Natural killer cell (primary cell): ENCODE data around the gene MYO5C. TPM values are rescaled to one million over a fixed set of nuclear protein-coding genes. Genes with fewer than 3 reads are reported as not detected.

ENCODE experiments used
- ATAC-seq, 3 donors: fragments of 150-1000 bp in 2 of 3; fragments of 200-7000 bp in 1 of 3; cut with Tn5 transposase; 1 replicate in 1 of 3; 2 replicates in 2 of 3; pipeline ENCODE4 v1.10.0; 2021; ENCODE audit warnings: mild to moderate bottlenecking in 2 of 3, moderate library complexity in 2 of 3
- DNase-seq, 2 donors: peaks; one replicate each; pipeline versions ENCODE4 v3.0.0 to v3.0.0-alpha.2; 2013 to 2021; ENCODE audit warnings: mixed read lengths in 1 of 2
- H3K27ac ChIP-seq: one replicate; pipeline ENCODE4 v1.5.1; 2013; ENCODE audit warnings: mild to moderate bottlenecking, low read length
- H3K27me3 ChIP-seq: one replicate; pipeline ENCODE4 v1.6.1; 2013; ENCODE audit warnings: low read length; ENCODE audit not compliant: control insufficient read depth, insufficient read depth
- H3K36me3 ChIP-seq: one replicate; pipeline ENCODE4 v1.6.1; 2013; ENCODE audit warnings: low read length; ENCODE audit not compliant: control insufficient read depth, insufficient read depth
- H3K4me1 ChIP-seq: one replicate; pipeline ENCODE4 v1.6.1; 2013; ENCODE audit warnings: low read length; ENCODE audit not compliant: control insufficient read depth, insufficient read depth
- H3K4me3 ChIP-seq: one replicate; pipeline ENCODE4 v1.5.1; 2013; ENCODE audit warnings: low read length
- H3K9me3 ChIP-seq: one replicate; pipeline ENCODE4 v1.6.1; 2013; ENCODE audit warnings: low read length; ENCODE audit not compliant: control insufficient read depth, insufficient read depth
- H3K27ac Mint-ChIP-seq, 2 donors: one replicate each; pipeline ENCODE4 v1.8.0; 2022; ENCODE audit warnings: mild to moderate bottlenecking in 2 of 2, mixed read lengths in 2 of 2, moderate library complexity in 1 of 2
- H3K27me3 Mint-ChIP-seq, 2 donors: one replicate each; pipeline ENCODE4 v1.8.0; 2022; ENCODE audit warnings: low read depth in 2 of 2, mixed read lengths in 2 of 2
- H3K36me3 Mint-ChIP-seq: one replicate; pipeline ENCODE4 v1.8.0; 2022; ENCODE audit warnings: mixed read lengths
- H3K4me1 Mint-ChIP-seq, 2 donors: one replicate each; pipeline ENCODE4 v1.8.0; 2022; ENCODE audit warnings: mixed read lengths in 2 of 2
- H3K4me3 Mint-ChIP-seq: one replicate; pipeline ENCODE4 v1.8.0; 2022; ENCODE audit warnings: mild to moderate bottlenecking, moderate library complexity, mixed read lengths
- H3K9me3 Mint-ChIP-seq, 2 donors: one replicate each; pipeline ENCODE4 v1.8.0; 2022; ENCODE audit warnings: mixed read lengths in 2 of 2
- CTCF ChIP-seq: fragments of 200-600 bp; IDR thresholded peaks from one replicate; pipeline ENCODE4 v1.8.0; 2022; ENCODE audit warnings: antibody characterized with exemption
- WGBS: methylation state at CpG from one replicate; pipeline ENCODE4 v1.1.7; 2013; ENCODE audit warnings: missing lambda C conversion rate; ENCODE audit not compliant: insufficient coverage; 5-methylcytosine and 5-hydroxymethylcytosine counted together
- intact Hi-C: fragments of 100-400 bp; cut with micrococcal nuclease; formaldehyde crosslinking; loops from one replicate; pipeline ENCODE4 v1.14.2; 2022
- total RNA-seq, 4 donors: library from RNA; stranded (reverse); fragments of 120-200 nt in 1 of 4; gene quantifications; one replicate each; pipeline versions ENCODE4 v1.2.3 to v1.2.4, GENCODE V29; 2013 to 2022

MYO5C gene
- total RNA-seq, 3 donors from 2014 or later (not counting 1 experiment from before 2014, with no cell fraction given): 0.45 to 0.82 (median 0.60) TPM

GRCh38 chr15:52150043-52150825 is 145.4 kb downstream of the MYO5C start:
- WGBS: 82% methylated on average over 9 of the region's 9 CpGs
- Histone ChIP-seq H3K9me3 (no peaks in the 10 kb centered on the region), H3K36me3 (peaks cover 37% of the 10 kb centered on the region), H3K4me3 (no peak overlapping the region), H3K27me3 (no peaks in the 10 kb centered on the region), H3K27ac (no peak overlapping the region), H3K4me1 (no peaks in the 10 kb centered on the region)
- Mint-ChIP-seq H3K9me3 (no peaks in the 10 kb centered on the region), H3K27me3 (no peaks in the 10 kb centered on the region), H3K4me3 (no peak overlapping the region), H3K36me3 (no peaks in the 10 kb centered on the region), H3K27ac (no peak overlapping the region), H3K4me1 (peaks cover 0 to 13% of the 10 kb centered on the region in 2 donors)
- no peak for TF ChIP-seq CTCF
- no peak for DNase-seq
- intact Hi-C loops: no loop called here
- ATAC-seq: no peak

DNA sequence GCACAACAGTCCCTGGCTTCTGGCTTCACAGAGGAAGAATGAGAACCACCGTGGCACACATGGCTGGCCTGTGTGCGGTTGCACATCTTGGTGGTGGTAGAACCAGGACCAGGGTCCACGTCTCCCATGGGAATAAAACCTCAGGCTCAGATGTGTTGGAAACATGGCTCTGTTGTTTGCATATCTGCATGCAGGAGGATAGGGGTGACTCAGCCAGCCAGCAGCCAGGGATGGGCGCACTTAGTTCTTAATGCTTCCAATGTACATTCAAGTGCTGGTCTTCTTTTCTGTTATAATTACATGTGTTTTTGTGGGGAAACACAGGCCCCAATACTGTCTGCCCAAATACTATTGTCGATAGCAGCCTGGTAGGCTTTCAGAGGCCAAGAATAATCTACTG is 147.2 kb downstream of the MYO5C start:
- no peaks in the 10 kb centered on the region for H3K4me1 ChIP-seq
- no peaks in the 10 kb centered on the region for H3K9me3 ChIP-seq
- no peak for TF ChIP-seq CTCF
- no peak overlapping the region for H3K4me3 Mint-ChIP-seq
- no peaks in the 10 kb centered on the region for H3K27me3 Mint-ChIP-seq
- H3K27ac Mint-ChIP-seq: no peak overlapping the region
- 98% methylated on average over 5 of the region's 5 CpGs for WGBS
- DNase-seq: no peak
- no peak for ATAC-seq
- no peaks in the 10 kb centered on the region for H3K36me3 Mint-ChIP-seq
- no peaks in the 10 kb centered on the region for H3K4me1 Mint-ChIP-seq
- H3K9me3 Mint-ChIP-seq: no peaks in the 10 kb centered on the region
- peaks cover 45% of the 10 kb centered on the region for H3K36me3 ChIP-seq
- intact Hi-C loops: no loop called here
- H3K4me3 ChIP-seq: no peak overlapping the region
- no peak overlapping the region for H3K27ac ChIP-seq
- H3K27me3 ChIP-seq: no peaks in the 10 kb centered on the region

- Histone ChIP-seq H3K36me3 (peaks cover 41% of the 10 kb centered on the region), H3K27ac (no peak overlapping the region), H3K4me3 (no peak overlapping the region), H3K4me1 (no peaks in the 10 kb centered on the region), H3K9me3 (no peaks in the 10 kb centered on the region), H3K27me3 (no peaks in the 10 kb centered on the region)
- no peak for TF ChIP-seq CTCF
- 97% methylated on average over 3 of the region's 3 CpGs for WGBS
- no peak for DNase-seq
- Mint-ChIP-seq H3K4me3 (no peak overlapping the region), H3K4me1 (no peaks in the 10 kb centered on the region), H3K27me3 (no peaks in the 10 kb centered on the region), H3K27ac (no peak overlapping the region), H3K36me3 (no peaks in the 10 kb centered on the region), H3K9me3 (no peaks in the 10 kb centered on the region)
- intact Hi-C loops: no loop called here
- no peak for ATAC-seq
Measured at GRCh38 chr15:52146776-52147175, 148.8 kb downstream of the MYO5C start.

DNA sequence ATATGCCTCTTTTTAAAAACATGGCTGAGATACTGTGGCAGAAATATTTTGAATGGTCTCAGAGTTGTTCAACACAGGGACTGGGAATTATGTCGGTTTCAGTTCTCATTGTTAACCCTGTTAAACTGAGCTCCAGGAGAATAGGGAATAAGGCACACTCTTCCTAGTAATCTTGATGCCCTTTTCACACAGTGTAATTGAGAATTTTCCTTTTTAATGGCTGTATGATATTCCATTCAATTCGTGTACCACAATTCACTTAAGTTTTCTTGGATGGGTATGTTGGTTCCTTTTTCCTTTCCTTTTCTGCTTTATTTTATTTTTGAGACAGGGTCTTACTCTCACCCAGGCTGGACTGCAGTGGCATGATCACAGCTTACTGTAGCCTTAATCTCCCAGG is 149.3 kb downstream of the MYO5C start:
- peaks cover 37% of the 10 kb centered on the region for H3K36me3 ChIP-seq
- no peaks in the 10 kb centered on the region for H3K36me3 Mint-ChIP-seq
- no peak for TF ChIP-seq CTCF

More for the DNA sequence above, 149.3 kb downstream of the MYO5C start:
- Histone ChIP-seq H3K4me1 (no peaks in the 10 kb centered on the region), H3K4me3 (no peak overlapping the region), H3K9me3 (no peaks in the 10 kb centered on the region), H3K27me3 (no peaks in the 10 kb centered on the region), H3K27ac (no peak overlapping the region)
- ATAC-seq (no peak), DNase-seq (no peak)
- H3K9me3 Mint-ChIP-seq: no peaks in the 10 kb centered on the region
- no peak overlapping the region for H3K27ac Mint-ChIP-seq
- H3K4me3 Mint-ChIP-seq: no peak overlapping the region
- no peaks in the 10 kb centered on the region for H3K27me3 Mint-ChIP-seq
- 100% methylated on average over 1 of the region's 2 CpGs for WGBS
- no peaks in the 10 kb centered on the region for H3K4me1 Mint-ChIP-seq
- intact Hi-C loops: no loop called here
